NB4 (cell line): Measurements from ENCODE around the gene ENTPD2.

ENCODE experiments used
- MYC ChIP-seq: IDR thresholded peaks from 2 replicates; pipeline ENCODE4 v1.6.1; 2011; ENCODE audit warnings: low read depth, low read length
- POLR2A ChIP-seq: IDR thresholded peaks from 2 replicates; pipeline ENCODE4 v1.6.1; 2011; ENCODE audit warnings: mild to moderate bottlenecking; ENCODE audit not compliant: insufficient read length; ENCODE audit errors: extremely low read depth
- TF ChIP-seq, protein P1 (sequence below): IDR thresholded peaks from one replicate; pipeline ENCODE4 v1.5.1; 2012; ENCODE audit warnings: low read depth, low read length

DNA sequence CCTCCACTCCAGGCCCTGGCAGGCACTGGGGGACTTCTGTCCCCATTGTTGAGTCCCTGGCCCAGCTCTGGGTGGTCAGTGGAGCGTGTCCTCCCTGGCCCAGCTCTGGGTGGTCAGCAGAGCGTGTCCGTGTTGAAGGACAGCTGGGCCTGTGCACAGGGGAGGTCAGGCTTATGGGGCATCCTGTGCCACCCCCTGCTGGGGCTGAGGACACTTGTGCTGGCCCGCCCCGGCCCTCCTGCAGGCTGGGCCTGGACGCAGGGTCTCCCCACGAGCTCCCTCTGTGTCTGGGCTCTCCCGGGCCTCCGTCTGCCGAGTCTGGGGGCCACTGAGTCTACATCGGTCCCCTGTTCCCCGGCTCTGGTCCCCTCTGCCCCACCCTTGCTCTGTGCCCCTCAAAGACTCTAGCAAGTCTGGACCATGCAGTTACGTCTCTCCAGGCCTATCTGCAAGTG lies 46.0 kb downstream of the ENTPD2 start:
- TF ChIP-seq, protein P1, sequence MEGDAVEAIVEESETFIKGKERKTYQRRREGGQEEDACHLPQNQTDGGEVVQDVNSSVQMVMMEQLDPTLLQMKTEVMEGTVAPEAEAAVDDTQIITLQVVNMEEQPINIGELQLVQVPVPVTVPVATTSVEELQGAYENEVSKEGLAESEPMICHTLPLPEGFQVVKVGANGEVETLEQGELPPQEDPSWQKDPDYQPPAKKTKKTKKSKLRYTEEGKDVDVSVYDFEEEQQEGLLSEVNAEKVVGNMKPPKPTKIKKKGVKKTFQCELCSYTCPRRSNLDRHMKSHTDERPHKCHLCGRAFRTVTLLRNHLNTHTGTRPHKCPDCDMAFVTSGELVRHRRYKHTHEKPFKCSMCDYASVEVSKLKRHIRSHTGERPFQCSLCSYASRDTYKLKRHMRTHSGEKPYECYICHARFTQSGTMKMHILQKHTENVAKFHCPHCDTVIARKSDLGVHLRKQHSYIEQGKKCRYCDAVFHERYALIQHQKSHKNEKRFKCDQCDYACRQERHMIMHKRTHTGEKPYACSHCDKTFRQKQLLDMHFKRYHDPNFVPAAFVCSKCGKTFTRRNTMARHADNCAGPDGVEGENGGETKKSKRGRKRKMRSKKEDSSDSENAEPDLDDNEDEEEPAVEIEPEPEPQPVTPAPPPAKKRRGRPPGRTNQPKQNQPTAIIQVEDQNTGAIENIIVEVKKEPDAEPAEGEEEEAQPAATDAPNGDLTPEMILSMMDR, result no peak
- TF ChIP-seq MYC, result no peak
- no peak for TF ChIP-seq POLR2A
